Caco-2 (cell line): ENCODE measurements around the gene SACS. TPM values are rescaled to one million over a fixed set of nuclear protein-coding genes. Genes with fewer than 3 reads are reported as not detected.

Experiments
- BruUV-seq: library from RNA; stranded (reverse); fragments of 400-500 nt; replicated peaks from 2 replicates; lab custom pipeline; 2021; lab: Mats Ljungman, UMichigan
- CTCF ChIA-PET: fragments of 300-600 bp; sonication (Branson Sonifier 250); formaldehyde crosslinking; loops from one replicate; lab custom pipeline; 2022; ENCODE audit warnings: antibody characterized with exemption; lab: Charles Lee
- POLR2A ChIA-PET: fragments of 300-600 bp; sonication (Branson Sonifier 250); formaldehyde crosslinking; loops from one replicate; lab custom pipeline; 2022; ENCODE audit warnings: antibody characterized with exemption; lab: Charles Lee
- DNase-seq, 2 experiments: peaks; one replicate each; pipeline versions ENCODE4 v3.0.0 to v3.0.0-alpha.2; 2020 to 2022
- H3K27me3 ChIP-seq: replicated peaks from 2 replicates; pipeline ENCODE4 v1.6.0; 2011; ENCODE audit warnings: low read length; ENCODE audit not compliant: control insufficient read depth, insufficient read depth
- H3K36me3 ChIP-seq: 2 replicates; pipeline ENCODE4 v1.5.1; 2011; ENCODE audit warnings: low read length; ENCODE audit not compliant: control insufficient read depth, insufficient read depth
- H3K4me1 ChIP-seq: fragments of 250-450 bp; sonication (Bioruptor Pico); 2 replicates; pipeline ENCODE4 v1.5.1; 2020; ENCODE audit warnings: mild to moderate bottlenecking
- H3K4me3 ChIP-seq: 2 replicates; pipeline ENCODE4 v1.5.1; 2011; ENCODE audit warnings: low read depth, mild to moderate bottlenecking, control low read depth, low read length
- H3K9me3 ChIP-seq: fragments of 250-450 bp; sonication (Bioruptor Pico); 2 replicates; pipeline ENCODE4 v1.5.1; 2020; ENCODE audit warnings: mild to moderate bottlenecking, moderate library complexity
- H3K27ac Mint-ChIP-seq: one replicate; pipeline ENCODE4 v1.8.0; 2022; ENCODE audit warnings: mixed read lengths; ENCODE audit not compliant: unreplicated experiment
- H3K27me3 Mint-ChIP-seq: one replicate; pipeline ENCODE4 v1.8.0; 2022; ENCODE audit warnings: mixed read lengths; ENCODE audit not compliant: insufficient read depth, unreplicated experiment
- H3K36me3 Mint-ChIP-seq: one replicate; pipeline ENCODE4 v1.8.0; 2022; ENCODE audit warnings: mild to moderate bottlenecking, mixed read lengths; ENCODE audit not compliant: insufficient read depth, unreplicated experiment
- H3K4me1 Mint-ChIP-seq: one replicate; pipeline ENCODE4 v1.8.0; 2022; ENCODE audit warnings: low read depth, mixed read lengths; ENCODE audit not compliant: unreplicated experiment
- H3K4me3 Mint-ChIP-seq: one replicate; pipeline ENCODE4 v1.8.0; 2022; ENCODE audit warnings: mild to moderate bottlenecking, moderate library complexity, mixed read lengths; ENCODE audit not compliant: unreplicated experiment
- H3K9me3 Mint-ChIP-seq: one replicate; pipeline ENCODE4 v1.8.0; 2022; ENCODE audit warnings: mixed read lengths; ENCODE audit not compliant: unreplicated experiment
- CTCF ChIP-seq, 2 experiments: fragments of 200-600 bp in 1 of 2; IDR thresholded peaks; 1 replicate in 1 of 2; 2 replicates in 1 of 2; pipeline versions ENCODE4 v1.5.1 to v1.8.0; 2011 to 2022; ENCODE audit warnings: antibody characterized with exemption in 1 of 2, control low read depth in 1 of 2, inconsistent platforms in 1 of 2, low read depth in 1 of 2, low read length in 1 of 2, mild to moderate bottlenecking in 1 of 2, moderate library complexity in 1 of 2; ENCODE audit not compliant: insufficient read depth in 1 of 2, severe bottlenecking in 1 of 2, unreplicated experiment in 1 of 2
- intact Hi-C: fragments of 100-400 bp; cut with micrococcal nuclease; formaldehyde crosslinking; loops from one replicate; pipeline ENCODE4 v1.10.0; 2022; ENCODE audit not compliant: unreplicated experiment
- total RNA-seq: library from RNA; stranded (reverse); gene quantifications from 2 replicates; pipeline ENCODE4 v1.2.3, GENCODE V29; 2022

SACS gene
- total RNA-seq, 1 experiment from 2014 or later = 4.5 TPM

GRCh38 chr13:23344931-23345595 is 88.4 kb downstream of the SACS start:
- TF ChIP-seq CTCF (IDR thresholded peaks at IDR 0.05; ENCODE audit: insufficient read depth in 1 of 2, low read depth in 1 of 2, low read length in 1 of 2, severe bottlenecking in 1 of 2, unreplicated experiment in 1 of 2) = no peak
- DNase-seq = no peak
- intact Hi-C loops = no loop called here
- Histone ChIP-seq H3K4me3 (no peak overlapping the region), H3K4me1 (peaks cover 23% of the 10 kb centered on the region), H3K27me3 (no peaks in the 10 kb centered on the region), H3K36me3 (no peaks in the 10 kb centered on the region), H3K9me3 (no peaks in the 10 kb centered on the region)
- Mint-ChIP-seq H3K4me1 (peaks cover 7% of the 10 kb centered on the region), H3K27me3 (no peaks in the 10 kb centered on the region), H3K9me3 (no peaks in the 10 kb centered on the region), H3K27ac (no peak overlapping the region), H3K36me3 (peaks cover 6% of the 10 kb centered on the region), H3K4me3 (no peak overlapping the region)
- ChIA-PET CTCF (no interaction called here), POLR2A (no interaction called here)
- no TSS peak for BruUV-seq

GRCh38 chr13:23339225-23339624 is 94.3 kb downstream of the SACS start:
- POLR2A ChIA-PET = no interaction called here
- Histone ChIP-seq H3K36me3 (no peaks in the 10 kb centered on the region), H3K4me1 (0 out of 2 replicates have a peak, but pooled peaks cover 6% of the 10 kb centered on the region), H3K9me3 (no peaks in the 10 kb centered on the region), H3K27me3 (no peaks in the 10 kb centered on the region), H3K4me3 (no peak overlapping the region)
- no peak for DNase-seq
- intact Hi-C loops = no loop called here
- CTCF ChIA-PET = no interaction called here
- BruUV-seq = no TSS peak
- no peak for TF ChIP-seq CTCF (IDR thresholded peaks at IDR 0.05; ENCODE audit: insufficient read depth in 1 of 2, low read depth in 1 of 2, low read length in 1 of 2, severe bottlenecking in 1 of 2, unreplicated experiment in 1 of 2)
- no peaks in the 10 kb centered on the region for H3K36me3 Mint-ChIP-seq
- H3K27ac Mint-ChIP-seq = no peak overlapping the region
- H3K27me3 Mint-ChIP-seq = no peaks in the 10 kb centered on the region
- H3K4me3 Mint-ChIP-seq = no peak overlapping the region
- no peaks in the 10 kb centered on the region for H3K9me3 Mint-ChIP-seq
- H3K4me1 Mint-ChIP-seq = no peaks in the 10 kb centered on the region

GRCh38 chr13:23330356-23330755 is 103.1 kb downstream of the SACS start:
- BruUV-seq = no TSS peak
- Histone ChIP-seq H3K4me3 (no peak overlapping the region), H3K4me1 (no peaks in the 10 kb centered on the region), H3K27me3 (no peaks in the 10 kb centered on the region; the same call in 1 of the 2 replicates), H3K9me3 (no peaks in the 10 kb centered on the region; the same call in 1 of the 2 replicates), H3K36me3 (no peaks in the 10 kb centered on the region)
- peaks cover 9% of the 10 kb centered on the region for H3K9me3 Mint-ChIP-seq
- intact Hi-C loops = no loop called here
- DNase-seq = no peak
- ChIA-PET POLR2A (no interaction called here), CTCF (no interaction called here)
- no peaks in the 10 kb centered on the region for H3K4me1 Mint-ChIP-seq
- no peak for TF ChIP-seq CTCF (IDR thresholded peaks at IDR 0.05; ENCODE audit: insufficient read depth in 1 of 2, low read depth in 1 of 2, low read length in 1 of 2, severe bottlenecking in 1 of 2, unreplicated experiment in 1 of 2)
- peaks cover 13% of the 10 kb centered on the region for H3K27me3 Mint-ChIP-seq
- H3K4me3 Mint-ChIP-seq = no peak overlapping the region
- no peaks in the 10 kb centered on the region for H3K36me3 Mint-ChIP-seq
- no peak overlapping the region for H3K27ac Mint-ChIP-seq
